Right lobe of liver (tissue), 4 donors: ENCODE data around the gene MAP3K7.

Source experiments
- CTCF ChIP-seq, 4 donors: fragments of 200-600 bp in 3 of 4; fragments of 450-650 bp in 1 of 4; IDR thresholded peaks; one replicate each; pipeline versions ENCODE4 v1.5.1 to v1.8.0; 2016 to 2022; ENCODE audit warnings: antibody characterized with exemption in 4 of 4, mild to moderate bottlenecking in 2 of 4
- POLR2A ChIP-seq: fragments of 450-650 bp; IDR thresholded peaks from one replicate; pipeline ENCODE4 v1.6.1; 2017; ENCODE audit warnings: antibody characterized with exemption, mild to moderate bottlenecking
- donor health status: DM: no; HTN: no; CAD: no.
- donor health status: DM: no; HTN: no; CAD: no.
- donor health status: DM: no; HTN: yes; CAD: no.

- TF ChIP-seq POLR2A (no peak), CTCF (IDR thresholded peaks at IDR 0.05) (no peak)
These were observed 26.9 kb downstream of the MAP3K7 start for GRCh38 chr6:90559931-90560330.
